Gastroesophageal sphincter (tissue), 4 donors: ENCODE results near the gene NFIA. TPM values are rescaled to one million over a fixed set of nuclear protein-coding genes. Genes with fewer than 3 reads are reported as not detected.

Experiments used
- ATAC-seq: fragments of 150-250 bp; one replicate; pipeline ENCODE4 v1.9.1; 2016; ENCODE audit warnings: mild to moderate bottlenecking, moderate library complexity
- H3K27ac ChIP-seq, 4 donors: fragments of 200-600 bp; sonication (generic) in 3 of 4; 1 replicate in 3 of 4; 2 replicates in 1 of 4; pipeline ENCODE4 v1.5.1; 2016 to 2019
- H3K27me3 ChIP-seq: fragments of 200-600 bp; sonication (generic); one replicate; pipeline ENCODE4 v1.5.1; 2019
- H3K36me3 ChIP-seq, 2 donors: fragments of 200-600 bp; sonication (generic); one replicate each; pipeline ENCODE4 v1.5.1; 2019; ENCODE audit warnings: control low read depth in 1 of 2
- H3K4me1 ChIP-seq, 3 donors: fragments of 200-600 bp; sonication (generic); 1 replicate in 2 of 3; 2 replicates in 1 of 3; pipeline ENCODE4 v1.5.1; 2016 to 2019; ENCODE audit warnings: control low read depth in 2 of 3
- H3K4me3 ChIP-seq, 2 donors: fragments of 200-600 bp; sonication (generic); one replicate each; pipeline ENCODE4 v1.5.1; 2019; ENCODE audit warnings: mild to moderate bottlenecking in 1 of 2, moderate library complexity in 1 of 2
- H3K9me3 ChIP-seq, 3 donors: fragments of 200-600 bp; sonication (generic); one replicate each; pipeline ENCODE4 v1.5.1; 2017 to 2019; ENCODE audit warnings: control low read depth in 2 of 3
- CTCF ChIP-seq, 4 experiments: fragments of 200-600 bp in 2 of 4; fragments of 450-650 bp in 2 of 4; sonication (generic) in 1 of 4; IDR thresholded peaks; one replicate each; pipeline ENCODE4 v1.5.1; 2017 to 2019; ENCODE audit warnings: antibody characterized with exemption in 4 of 4, mild to moderate bottlenecking in 2 of 4, moderate library complexity in 2 of 4
- EP300 ChIP-seq: sonication (generic); formaldehyde crosslinking; IDR thresholded peaks from one replicate; pipeline ENCODE4 v1.6.1; 2017; ENCODE audit warnings: antibody characterized with exemption, mild to moderate bottlenecking
- POLR2A ChIP-seq, 2 donors: fragments of 450-650 bp; IDR thresholded peaks; one replicate each; pipeline ENCODE4 v1.6.1; 2017; ENCODE audit warnings: antibody characterized with exemption in 2 of 2, mild to moderate bottlenecking in 2 of 2, moderate library complexity in 1 of 2
- POLR2AphosphoS5 ChIP-seq: sonication (generic); formaldehyde crosslinking; IDR thresholded peaks from one replicate; pipeline ENCODE4 v1.6.1; 2017; ENCODE audit warnings: antibody characterized with exemption
- WGBS, 2 donors: methylation state at CpG; one replicate each; pipeline ENCODE4 v1.1.5; 2018; ENCODE audit warnings: low coverage in 1 of 2; 5-methylcytosine and 5-hydroxymethylcytosine counted together
- total RNA-seq, 4 donors: library from RNA; depleted of rRNA; stranded (reverse); fragments of >200 nt; gene quantifications; one replicate each; pipeline ENCODE4 v1.1.0, GENCODE V29; 2016

The NFIA gene
- total RNA-seq, 4 donors from 2014 or later: 123 to 205 (median 149) TPM

GRCh38 chr1:61085983-61086644 lies 3.8 kb downstream of the NFIA start:
- no peaks in the 10 kb centered on the region for H3K9me3 ChIP-seq
- H3K4me1 ChIP-seq: peaks cover 0 to 70% (median 9%) of the 10 kb centered on the region in 3 donors
- H3K4me3 ChIP-seq: peak overlapping the region; percentile 86 to 99
- H3K36me3 ChIP-seq: peaks cover 5 to 10% of the 10 kb centered on the region in 2 donors
- H3K27ac ChIP-seq: peak overlapping the region; percentile 95 to 97 (median 96)
- no peak for ATAC-seq
- no peak for TF ChIP-seq POLR2AphosphoS5
- no peaks in the 10 kb centered on the region for H3K27me3 ChIP-seq
- 13 to 18% methylated on average over 4 of the region's 4 CpGs for WGBS, 2 donors

- Histone ChIP-seq H3K27ac (peak overlapping the region; percentile 73 to 97 (median 96)), H3K27me3 (no peaks in the 10 kb centered on the region), H3K9me3 (no peaks in the 10 kb centered on the region), H3K4me3 (peak overlapping the region; percentile 14 to 86), H3K36me3 (peaks cover 5 to 10% of the 10 kb centered on the region in 2 donors), H3K4me1 (peaks cover 3 to 81% (median 10%) of the 10 kb centered on the region in 3 donors)
- TF ChIP-seq EP300: no peak
- no peak for TF ChIP-seq POLR2AphosphoS5
- TF ChIP-seq POLR2A (IDR thresholded peaks at IDR 0.05): no peak
- no peak for TF ChIP-seq CTCF (IDR thresholded peaks at IDR 0.05)
- no peak for ATAC-seq
- 43 to 48% methylated on average over 3 of the region's 3 CpGs for WGBS, 2 donors
Measured at GRCh38 chr1:61087571-61087970, 5.2 kb downstream of the NFIA start.

GRCh38 chr1:61088163-61088974 lies 6.0 kb downstream of the NFIA start:
- peak overlapping the region; percentile 29 to 97 (median 96) for H3K27ac ChIP-seq
- H3K9me3 ChIP-seq: no peaks in the 10 kb centered on the region
- TF ChIP-seq POLR2AphosphoS5 (no peak), EP300 (no peak), CTCF (IDR thresholded peaks at IDR 0.05) (no peak), POLR2A (IDR thresholded peaks at IDR 0.05) (no peak)
- peak overlapping the region in 1 of 2 donors; percentile 86 for H3K4me3 ChIP-seq
- H3K27me3 ChIP-seq: no peaks in the 10 kb centered on the region
- H3K4me1 ChIP-seq: peaks cover 5 to 89% (median 15%) of the 10 kb centered on the region in 3 donors
- peaks cover 5 to 10% of the 10 kb centered on the region in 2 donors for H3K36me3 ChIP-seq
- 83 to 90% methylated on average over 18 to 25 of the region's 25 CpGs for WGBS, 2 donors
- no peak for ATAC-seq

- Histone ChIP-seq H3K9me3 (no peaks in the 10 kb centered on the region), H3K27me3 (no peaks in the 10 kb centered on the region), H3K27ac (peak overlapping the region; percentile 29 to 97 (median 96)), H3K36me3 (peaks cover 5 to 10% of the 10 kb centered on the region in 2 donors), H3K4me1 (peaks cover 5 to 99% (median 20%) of the 10 kb centered on the region in 3 donors), H3K4me3 (no peak overlapping the region)
- TF ChIP-seq POLR2AphosphoS5: no peak
- no peak for TF ChIP-seq EP300
- no peak for TF ChIP-seq POLR2A (IDR thresholded peaks at IDR 0.05)
- TF ChIP-seq CTCF (IDR thresholded peaks at IDR 0.05): no peak
- WGBS, 2 donors: 42 to 47% methylated on average over 4 of the region's 4 CpGs
- ATAC-seq: no peak
Measured at GRCh38 chr1:61089338-61089737, 7.0 kb downstream of the NFIA start.

- Histone ChIP-seq H3K4me3 (no peak overlapping the region), H3K9me3 (no peaks in the 10 kb centered on the region), H3K27me3 (no peaks in the 10 kb centered on the region), H3K4me1 (peaks cover 5 to 99% (median 24%) of the 10 kb centered on the region in 3 donors), H3K36me3 (peaks cover 5 to 10% of the 10 kb centered on the region in 2 donors), H3K27ac (peak overlapping the region in 3 of 4 donors; percentile 95 to 97 (median 97))
- no peak for ATAC-seq
- TF ChIP-seq POLR2A (IDR thresholded peaks at IDR 0.05) (no peak), POLR2AphosphoS5 (no peak), EP300 (no peak), CTCF (IDR thresholded peaks at IDR 0.05) (no peak)
Measured at GRCh38 chr1:61089741-61090140, 7.4 kb downstream of the NFIA start.
